ENCODE measurements around the gene GRK5.

GRCh38 chr10:119393845-119394244 lies 186.5 kb downstream of the GRK5 start:
- TF ChIP-seq CTCF (IDR thresholded peaks at IDR 0.05) (no peak), ZFX (IDR thresholded peaks at IDR 0.05; ENCODE audit: borderline replicate concordance) (no peak)
